Stimulated activated CD8-positive, alpha-beta memory T cell treated with anti-CD3 and anti-CD28 coated beads, Interleukin-4, amount 100 ng/mL, for 48 hours (primary cell): Measurements from ENCODE around the gene CTF1.

Source experiments
- DNase-seq: peaks from one replicate; pipeline ENCODE4 v3.0.0-alpha.2; 2020

Gene CTF1

DNA sequence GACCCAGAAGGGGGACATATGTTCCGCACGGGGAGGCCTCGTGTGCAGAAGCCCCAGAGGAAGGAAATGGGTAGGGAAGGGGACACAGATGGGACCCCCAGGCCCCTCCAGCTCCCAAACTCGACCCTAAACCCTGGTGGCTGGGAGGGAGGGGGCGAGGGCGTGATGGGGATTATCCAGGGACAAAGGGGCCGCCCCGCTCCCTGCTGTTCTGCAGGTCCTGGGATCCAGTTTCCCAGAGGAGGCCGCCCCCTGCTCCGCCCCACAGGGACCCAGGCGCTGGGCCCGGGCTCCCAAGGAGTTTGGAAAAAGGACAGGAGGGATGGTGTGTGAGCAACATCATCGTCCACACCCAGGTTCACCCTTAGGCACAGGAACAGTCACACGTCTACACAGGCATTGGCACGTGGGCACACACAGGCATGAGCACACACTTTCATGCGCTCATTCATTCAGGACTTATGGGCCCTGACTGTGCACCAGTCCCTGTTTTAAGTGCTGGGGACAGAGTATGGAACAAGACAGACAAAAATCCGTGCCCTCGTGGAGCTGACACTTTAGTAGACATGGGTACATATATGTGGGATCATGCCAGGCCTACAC is 14.1 kb downstream of the CTF1 start:
- DNase-seq = no peak

DNA sequence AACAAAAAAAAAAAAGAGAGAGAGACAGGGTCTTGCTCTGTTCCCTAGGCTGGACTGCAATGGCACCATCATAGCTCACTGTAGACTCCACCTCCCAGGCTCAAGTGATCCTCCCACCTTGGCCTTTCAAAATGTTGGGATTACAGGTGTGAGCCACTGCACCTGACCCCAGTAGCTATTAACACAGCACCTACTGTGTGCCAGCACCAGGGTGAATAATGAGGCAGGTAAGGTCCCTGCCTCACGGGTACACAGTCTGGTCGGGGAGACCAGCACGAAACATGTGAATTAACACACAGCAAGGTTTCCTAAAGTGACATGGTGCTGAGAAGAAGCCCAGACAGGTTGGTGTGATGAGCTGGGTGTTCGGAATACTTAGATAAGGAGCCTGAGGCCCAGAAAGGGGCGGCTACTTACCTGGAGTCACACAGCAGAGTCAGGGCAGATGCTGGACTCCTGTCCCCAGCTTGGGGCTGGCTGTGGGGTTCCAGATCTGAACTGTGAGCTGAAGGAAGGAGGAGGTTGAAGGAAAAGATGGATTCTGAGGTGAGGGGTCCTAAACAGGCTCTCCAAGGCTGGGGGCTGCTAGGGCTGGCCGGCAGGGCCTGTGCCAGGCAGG is 16.5 kb downstream of the CTF1 start:
- no peak for DNase-seq

DNA sequence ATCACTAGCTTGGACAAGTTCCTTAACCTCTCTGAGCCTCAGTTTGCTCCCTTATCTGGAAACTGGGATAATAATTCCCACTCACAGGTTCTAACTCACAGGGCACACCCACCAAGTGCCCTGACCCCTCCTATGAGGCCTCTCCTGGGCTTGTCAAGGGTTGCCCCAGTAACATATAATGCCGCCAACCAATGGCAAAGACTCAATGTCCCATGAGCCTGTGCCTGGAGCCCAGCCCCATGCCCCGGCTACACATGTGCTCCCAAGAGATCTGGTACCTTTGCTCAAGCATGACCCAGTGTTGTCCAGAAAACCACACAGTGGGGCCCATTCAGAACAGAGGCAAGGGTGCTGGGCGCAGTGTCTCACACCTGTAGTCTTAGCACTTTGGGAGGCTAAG is 18.4 kb downstream of the CTF1 start:
- no peak for DNase-seq

DNA sequence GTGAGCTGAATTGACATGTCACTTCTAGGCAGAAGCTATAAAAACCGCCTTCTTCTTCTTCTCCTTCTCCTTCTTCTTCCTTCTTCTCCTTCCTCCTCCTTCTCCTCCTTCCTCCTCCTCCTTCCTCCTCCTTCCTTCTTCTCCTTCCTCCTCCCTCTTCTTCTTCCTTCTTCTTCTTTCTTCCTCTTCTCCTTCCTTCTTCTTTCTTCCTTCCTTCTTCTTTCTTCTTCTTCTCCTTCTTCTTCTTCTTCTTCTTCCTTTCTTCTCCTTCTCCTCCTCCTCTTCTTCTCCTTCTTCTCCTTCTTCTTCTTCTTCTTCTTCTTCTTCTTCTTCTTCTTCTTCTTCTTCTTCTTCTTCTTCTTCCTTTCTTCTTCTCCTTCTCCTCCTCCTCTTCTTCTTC is 22.2 kb downstream of the CTF1 start:
- no peak for DNase-seq

DNA sequence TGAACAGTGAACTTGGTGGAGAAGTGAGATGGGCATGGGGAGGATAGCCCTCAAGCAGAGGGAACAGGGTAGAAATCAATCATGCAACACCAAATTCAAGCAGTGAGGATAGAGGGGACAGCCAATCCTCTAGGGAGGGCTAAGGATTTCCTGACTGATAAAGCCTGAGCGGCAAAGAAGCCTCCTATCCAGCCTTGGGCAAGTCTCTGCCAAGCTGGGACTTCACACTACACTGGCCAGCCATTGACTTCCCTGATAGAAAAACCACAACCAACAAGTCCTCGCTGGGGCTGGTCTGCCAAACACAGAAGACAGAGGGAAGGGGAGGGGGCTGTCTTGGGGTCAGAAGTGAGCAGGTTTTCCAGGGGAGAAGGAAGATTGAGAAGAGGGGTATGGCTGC is 24.5 kb downstream of the CTF1 start:
- DNase-seq = no peak

DNA sequence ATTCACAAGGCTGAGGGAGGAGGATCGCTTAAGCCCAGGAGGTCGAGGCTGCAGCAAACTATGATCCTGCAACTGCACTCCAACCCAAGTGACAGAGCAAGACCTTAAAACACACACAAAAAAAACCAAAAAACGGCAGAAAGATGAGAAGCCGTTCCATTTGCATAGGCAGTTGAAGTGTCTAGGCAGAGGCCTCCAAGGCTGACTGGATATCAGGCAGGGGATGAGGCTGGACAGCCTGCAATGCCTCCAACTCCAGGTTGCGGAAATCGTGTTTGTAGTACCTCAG is 25.0 kb downstream of the CTF1 start:
- DNase-seq = no peak

DNA sequence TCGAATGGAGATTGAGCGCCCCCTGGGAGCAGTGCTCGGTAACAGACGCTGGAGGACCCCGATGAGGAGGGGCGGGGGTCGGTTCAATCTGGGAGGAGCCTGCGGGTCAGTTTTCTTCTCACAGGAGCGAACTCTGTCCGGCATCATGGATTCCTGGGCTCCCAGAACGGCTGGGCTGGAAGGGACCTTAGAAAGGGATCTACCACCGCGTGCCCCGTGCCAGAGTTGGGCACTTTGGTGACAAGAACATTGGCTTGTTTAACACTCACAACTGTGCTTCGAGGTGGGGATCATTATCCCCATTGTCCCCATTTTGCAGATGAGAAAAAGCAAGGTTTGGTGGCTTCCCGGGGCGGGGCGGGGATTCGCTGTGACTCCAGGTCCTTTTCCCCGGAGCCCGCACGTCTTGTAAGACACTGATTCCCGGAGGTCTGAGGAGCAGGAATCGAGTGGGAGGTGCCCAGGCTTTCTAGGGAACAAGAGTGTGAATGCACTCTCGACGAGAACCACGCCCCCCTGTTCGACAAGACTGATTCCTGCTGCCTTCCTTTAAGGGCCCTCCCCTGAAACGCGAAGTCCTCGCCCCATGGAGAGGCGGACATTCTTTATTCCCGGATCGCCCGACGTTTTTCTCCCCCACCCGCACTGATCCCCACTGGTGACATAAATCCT is 25.5 kb downstream of the CTF1 start:
- peak; percentile 92 for DNase-seq

DNA sequence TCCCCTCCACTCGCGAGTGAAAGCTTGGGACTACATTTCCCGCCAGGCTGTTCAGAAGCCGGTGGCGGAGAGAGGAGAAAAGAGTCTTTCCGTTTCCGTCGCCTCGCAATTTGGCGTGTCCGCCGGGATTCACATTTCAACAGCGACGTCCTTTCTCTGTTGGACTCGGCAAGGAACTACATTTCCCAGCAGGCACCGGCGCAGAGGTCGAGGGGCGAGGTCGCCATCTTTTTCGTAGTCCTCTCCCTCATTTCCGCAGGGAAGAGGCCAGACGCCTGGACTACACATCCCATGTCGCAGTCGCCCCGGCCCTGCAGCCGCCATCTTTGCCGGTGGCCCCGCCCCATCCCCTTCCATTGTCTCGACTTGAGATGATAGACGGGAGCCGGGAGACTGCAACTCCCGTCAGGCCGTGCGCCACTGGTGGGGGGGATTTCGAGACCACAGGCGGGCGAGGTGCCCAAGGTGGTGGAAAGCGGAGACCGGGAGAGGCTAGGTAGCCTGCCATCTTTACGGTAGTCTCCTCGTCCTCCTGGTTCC is 26.1 kb downstream of the CTF1 start:
- peak; percentile 99 for DNase-seq

DNA sequence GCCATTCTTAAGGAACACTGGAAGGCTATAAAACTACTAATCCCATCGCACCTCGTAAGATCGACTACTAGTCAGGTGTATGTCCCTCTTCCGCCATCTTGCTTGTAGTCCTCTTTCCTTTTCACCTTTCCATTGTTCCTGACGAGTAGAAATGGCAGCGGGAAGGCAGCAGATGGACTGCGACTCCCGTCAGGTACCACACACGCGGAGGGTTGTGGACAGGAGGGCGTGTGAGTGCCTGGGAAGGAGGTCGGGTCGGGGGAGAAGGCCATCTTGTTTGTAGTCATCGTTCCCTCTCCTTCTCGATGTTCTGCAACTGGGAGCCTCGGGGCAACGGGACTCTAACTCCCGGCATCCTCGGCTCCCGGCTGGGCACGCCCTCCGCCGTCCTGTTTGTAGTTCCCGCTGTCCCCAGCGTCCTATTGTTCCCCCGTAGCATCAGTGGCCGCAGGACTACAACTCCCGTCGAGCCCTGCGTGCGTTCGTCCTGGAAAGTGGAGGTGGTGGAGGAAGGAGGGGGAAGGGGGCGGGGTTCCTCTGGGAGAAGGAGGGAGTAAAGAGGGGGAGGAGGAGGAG is 26.6 kb downstream of the CTF1 start:
- peak; percentile 97 for DNase-seq

DNA sequence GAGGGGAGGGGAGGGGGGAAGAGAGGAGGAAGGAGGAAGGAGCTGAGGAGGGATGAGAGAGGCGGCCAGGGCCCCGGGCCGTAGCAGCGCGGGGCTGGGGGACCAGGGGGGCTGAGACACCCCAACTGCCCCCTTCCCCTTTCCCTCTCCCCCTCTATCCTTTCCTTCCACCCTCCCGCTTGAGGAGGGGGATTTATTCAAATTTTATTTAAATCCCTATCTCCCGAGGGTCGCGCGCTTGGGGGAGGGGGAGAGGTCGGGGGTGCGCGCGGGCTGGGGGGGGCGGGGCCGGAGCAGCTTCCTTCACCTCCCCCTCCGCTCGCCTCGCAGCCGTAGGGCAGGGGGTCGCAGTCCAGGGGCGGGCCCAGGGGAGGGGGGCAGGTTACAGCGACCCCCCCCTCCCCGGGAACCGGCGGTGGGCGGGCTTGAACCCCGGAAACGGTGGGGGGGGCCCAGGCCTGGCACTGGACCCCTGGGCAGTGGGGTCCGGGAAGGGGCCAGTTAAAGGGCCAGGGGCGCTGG is 27.2 kb downstream of the CTF1 start, which contains the start of gene FBXL19:
FBXL19 (plus strand) TSS at position 19 of the 522 bp plus-strand sequence. CDS start 2,183 bp downstream, outside the sequence.
- DNase-seq = no peak

DNA sequence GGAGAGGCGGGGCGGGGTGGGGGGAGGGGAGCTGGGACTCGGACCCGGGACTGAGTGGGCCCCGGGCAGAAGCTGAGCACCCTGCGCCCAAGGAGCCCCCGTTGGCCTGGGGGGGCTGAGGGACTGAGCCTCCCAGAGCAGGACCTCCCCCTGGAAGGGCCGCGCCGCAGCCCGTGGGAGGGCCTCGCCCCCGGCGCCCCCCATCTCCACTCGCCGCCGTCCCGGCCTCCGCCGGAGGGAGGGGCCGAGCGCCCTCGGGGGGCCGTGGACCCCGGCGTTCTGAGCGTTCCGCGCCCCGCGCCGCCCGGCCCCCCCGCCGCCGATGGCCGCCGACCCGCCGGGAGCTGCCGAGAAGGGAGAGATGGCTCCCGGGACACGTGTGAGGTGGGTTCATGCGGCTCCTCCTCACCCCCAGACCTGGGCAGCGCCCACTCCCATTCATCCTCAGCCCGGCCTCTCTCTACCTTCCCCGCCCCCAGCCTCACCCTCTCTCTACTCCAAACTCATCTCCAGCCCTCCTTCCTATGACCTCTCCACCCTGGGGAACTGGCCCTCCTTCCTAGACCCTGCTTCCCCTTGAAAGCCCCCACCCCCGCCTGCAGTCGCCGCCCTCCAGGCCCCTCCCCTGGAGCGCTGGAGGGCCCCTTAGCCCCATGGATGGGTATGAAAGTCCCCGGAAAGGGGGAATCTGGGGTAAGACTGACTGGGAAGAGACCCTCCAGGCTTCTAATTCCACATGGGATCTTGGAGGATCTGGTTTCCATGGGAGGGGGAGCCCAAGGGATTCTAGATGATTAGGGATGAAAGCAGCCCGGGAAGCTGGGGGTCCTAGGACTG is 27.9 kb downstream of the CTF1 start:
- DNase-seq = peak; percentile 40

DNA sequence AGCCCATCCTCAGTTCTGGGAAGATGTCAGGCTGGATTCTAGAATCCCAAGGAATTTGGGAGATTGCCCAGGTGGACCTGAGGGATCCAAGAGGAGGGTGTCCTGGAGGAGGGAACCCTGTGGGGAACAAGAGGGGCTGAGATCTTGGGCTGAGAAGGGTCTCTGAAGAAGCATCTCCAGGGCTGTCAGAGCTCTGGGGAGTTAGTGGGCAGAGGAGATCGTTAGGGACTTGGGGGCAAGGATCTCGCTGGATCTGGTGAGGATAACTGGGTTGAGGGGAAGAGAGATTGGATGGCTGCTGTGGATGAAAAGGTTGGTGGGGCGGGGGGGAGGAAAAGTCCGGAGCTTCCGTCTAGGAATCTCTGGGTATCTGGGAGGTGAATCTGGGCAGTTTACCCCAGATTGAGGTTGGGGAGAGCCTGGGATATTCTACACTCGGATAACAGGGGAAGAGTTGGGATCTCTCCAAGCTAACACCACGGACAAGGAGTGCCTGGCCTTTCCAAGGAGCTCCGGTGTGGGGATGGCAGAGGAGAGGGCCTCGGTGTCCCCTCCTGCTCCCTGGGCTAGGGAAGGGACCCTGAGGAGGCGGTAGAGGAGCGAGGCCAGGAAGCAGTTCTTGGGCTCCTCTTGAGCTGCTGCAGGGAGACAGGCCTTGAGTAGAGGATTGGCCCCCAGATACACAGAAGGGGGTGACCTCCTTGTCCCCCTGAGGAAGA is 28.7 kb downstream of the CTF1 start:
- no peak for DNase-seq

DNA sequence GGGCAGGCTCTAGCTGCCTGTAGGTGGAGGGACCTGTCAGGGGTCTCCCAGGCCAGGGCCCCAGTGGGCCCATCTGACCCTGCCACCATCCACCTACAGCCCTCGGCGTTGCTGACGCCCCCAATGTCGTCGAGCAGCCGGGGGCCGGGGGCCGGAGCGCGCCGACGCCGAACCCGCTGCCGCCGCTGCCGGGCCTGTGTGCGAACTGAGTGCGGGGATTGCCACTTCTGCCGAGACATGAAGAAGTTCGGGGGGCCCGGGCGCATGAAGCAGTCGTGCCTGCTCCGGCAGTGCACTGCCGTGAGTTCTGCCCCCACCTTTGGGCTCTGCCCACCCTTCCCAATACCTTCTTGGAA is 29.2 kb downstream of the CTF1 start:
- DNase-seq = no peak

DNA sequence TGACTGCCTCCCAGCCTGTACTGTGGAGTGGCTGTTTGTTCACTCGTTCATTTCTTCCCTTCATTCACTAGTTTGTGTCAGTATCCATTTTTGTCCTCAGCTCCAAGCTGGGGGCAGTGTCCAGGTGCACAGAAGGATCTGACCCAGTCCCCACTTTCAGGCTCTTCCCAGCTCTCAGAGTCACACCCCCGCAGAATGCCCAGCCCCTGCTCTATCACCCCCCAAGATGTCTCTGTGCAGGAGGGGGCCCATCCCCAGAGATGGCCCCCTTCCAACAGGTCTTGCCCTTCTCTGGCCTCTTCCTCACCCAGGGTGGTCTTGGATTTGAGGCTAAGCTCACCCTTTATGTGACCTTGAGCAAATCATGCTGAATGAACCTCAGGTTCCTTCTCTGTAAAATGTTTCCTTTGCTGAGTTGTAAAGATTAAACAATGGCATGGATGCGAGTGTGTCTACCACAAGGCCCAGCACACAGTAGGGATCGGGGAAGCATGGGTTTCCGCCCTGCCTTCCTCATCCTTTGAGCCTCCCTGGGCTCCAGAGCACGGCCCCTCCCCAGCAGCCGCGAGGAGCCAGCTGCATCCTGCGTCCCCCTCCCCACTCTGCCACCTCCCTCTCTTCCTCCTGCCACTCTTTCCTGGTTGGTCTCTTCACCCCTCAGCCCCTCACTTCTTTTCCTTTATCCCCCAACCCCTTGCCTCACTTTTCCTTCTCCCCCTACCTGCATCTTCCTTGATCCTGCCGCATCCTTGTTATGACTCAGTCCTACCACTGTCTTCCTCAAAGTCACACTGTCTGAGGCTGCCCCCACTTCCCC is 29.8 kb downstream of the CTF1 start:
- DNase-seq = no peak

DNA sequence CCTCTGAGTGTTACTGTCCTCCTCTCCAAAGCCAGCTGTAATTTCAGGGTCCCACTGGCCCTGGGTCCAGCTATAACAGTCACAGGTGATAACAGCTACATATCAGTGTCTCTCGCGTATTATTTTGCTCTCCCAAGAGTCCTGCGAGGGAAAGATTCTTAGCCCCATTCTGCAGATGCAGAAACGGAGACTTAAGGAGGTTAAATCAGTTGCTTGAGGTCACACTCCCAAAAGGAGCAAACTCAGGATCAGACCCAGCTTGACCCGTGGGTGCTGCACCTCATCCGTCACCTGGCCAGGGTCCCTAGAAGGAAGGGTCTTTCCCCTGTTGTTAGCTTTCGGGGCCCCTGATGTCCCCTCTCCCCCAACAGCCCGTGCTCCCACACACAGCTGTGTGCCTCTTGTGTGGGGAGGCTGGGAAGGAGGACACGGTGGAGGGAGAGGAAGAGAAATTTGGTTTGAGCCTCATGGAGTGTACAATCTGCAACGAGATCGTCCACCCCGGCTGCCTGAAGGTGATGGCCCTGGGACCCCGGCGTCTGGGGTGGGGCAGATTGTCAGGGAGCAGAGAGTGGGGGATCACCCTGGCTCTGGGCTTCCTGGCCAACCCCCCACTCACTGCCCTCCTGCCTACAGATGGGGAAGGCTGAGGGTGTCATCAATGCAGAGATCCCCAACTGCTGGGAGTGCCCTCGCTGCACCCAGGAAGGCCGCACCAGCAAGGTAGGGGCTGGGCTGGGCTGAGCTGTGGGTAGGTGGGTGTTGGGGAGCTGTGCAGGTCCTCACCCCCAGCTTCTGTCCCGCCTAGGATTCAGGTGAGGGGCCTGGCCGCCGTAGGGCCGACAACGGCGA is 30.7 kb downstream of the CTF1 start:
- no peak for DNase-seq

DNA sequence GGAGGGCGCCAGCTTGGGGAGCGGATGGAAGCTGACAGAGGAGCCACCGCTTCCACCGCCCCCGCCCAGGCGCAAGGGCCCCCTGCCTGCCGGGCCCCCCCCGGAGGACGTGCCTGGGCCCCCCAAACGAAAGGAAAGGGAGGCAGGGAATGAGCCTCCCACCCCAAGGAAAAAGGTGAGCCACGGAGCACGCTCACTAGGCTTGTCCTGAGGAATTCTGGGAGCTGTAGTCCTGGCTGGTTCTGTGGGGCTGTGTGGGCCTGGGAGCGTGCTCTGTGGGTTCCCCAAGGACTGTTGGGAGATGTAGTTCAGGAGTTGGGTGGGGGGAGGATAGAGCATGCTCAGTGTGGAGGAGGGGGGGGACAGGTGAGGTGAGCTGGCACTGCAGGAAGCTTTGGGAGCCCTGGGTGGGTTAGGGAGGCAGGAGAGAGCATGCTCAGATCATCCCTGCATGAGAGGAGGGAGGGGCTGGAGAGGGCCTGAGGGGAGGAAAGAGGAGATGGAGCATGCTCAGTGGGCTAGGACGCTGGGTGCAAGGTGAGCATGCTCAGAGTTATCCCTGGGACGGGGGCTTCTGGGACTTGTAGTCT is 31.5 kb downstream of the CTF1 start:
- DNase-seq = peak; percentile 55

DNA sequence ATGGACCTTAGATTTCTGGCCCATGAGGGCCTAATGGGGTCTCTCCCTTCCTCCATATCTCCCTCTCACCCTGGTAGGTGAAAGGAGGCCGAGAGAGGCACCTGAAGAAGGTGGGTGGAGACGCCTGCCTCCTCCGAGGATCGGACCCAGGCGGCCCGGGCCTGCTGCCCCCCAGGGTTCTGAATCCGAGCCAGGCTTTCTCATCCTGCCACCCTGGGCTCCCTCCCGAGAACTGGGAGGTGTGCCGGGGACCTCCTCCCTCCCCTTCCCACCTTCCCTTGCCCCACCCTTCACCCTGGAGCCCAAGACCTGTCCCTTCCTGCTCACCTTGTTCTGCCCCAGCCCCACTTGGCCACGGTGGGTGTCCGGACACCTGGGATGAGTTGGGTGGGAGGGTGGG is 32.0 kb downstream of the CTF1 start:
- no peak for DNase-seq

DNA sequence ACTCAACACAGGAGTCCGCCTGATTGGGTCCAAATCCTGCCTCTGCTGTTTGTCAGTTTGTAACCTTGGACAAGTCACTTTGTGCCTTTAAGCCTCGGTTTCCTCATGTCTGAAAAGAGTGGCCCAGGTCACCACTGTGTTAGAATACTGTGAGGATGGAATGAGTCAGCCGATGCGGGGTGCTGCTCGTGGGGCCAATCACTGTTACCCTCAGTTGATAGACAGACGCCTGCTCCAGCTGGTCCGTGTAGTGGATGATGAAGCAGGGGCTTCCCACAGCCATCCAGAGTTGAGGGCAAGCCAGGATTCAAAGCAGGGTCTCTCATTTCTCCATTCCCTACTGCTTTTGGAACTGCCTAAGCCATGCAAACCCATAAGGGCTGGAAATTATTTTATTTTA is 32.8 kb downstream of the CTF1 start:
- DNase-seq = no peak

DNA sequence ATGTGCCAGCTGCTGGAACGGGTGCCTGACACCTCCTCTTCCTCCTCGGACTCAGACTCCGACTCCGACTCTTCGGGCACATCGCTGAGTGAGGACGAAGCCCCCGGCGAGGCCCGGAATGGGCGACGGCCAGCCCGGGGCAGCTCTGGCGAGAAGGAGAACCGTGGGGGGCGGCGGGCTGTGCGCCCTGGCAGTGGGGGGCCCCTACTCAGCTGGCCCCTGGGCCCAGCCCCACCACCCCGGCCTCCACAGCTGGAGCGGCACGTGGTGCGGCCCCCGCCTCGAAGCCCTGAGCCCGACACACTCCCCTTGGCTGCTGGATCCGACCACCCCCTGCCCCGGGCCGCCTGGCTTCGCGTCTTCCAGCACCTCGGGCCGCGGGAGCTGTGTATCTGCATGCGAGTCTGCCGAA is 33.8 kb downstream of the CTF1 start:
- no peak for DNase-seq

DNA sequence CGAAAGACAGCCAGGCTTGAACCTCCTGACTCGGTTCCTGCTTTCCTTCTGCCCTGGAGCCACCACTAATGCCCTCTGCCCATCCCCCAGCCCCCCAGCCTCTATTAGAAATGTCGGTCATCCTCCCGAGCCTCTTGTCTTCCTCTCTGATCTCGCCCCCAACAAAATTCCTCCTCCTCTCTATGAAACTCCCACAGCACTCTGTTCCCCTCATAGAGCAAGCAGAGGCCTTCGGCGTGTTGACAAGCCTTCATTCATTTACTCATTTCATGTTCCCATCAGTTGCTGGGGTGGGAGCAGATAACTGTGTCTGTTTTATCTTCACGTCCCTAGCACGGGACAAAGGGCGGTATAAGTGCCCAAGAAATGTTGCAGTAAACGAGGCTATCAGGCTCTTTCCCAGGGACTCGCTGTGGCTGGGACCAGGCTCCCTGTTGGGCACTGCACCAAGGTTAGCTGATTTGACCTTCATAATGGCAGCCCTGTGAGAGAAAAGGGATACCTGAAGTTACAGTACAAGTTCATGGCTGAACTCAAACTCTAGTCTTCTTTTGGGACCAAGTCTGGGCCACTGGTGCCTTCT is 34.7 kb downstream of the CTF1 start:
- no peak for DNase-seq
